CD4-positive, CD25-positive, alpha-beta regulatory T cell (primary cell): ENCODE data around the gene IL31RA. TPM values are rescaled to one million over a fixed set of nuclear protein-coding genes. Genes with fewer than 3 reads are reported as not detected.

Source experiments
- ATAC-seq, 2 donors: fragments of 150-1000 bp; cut with Tn5 transposase; one replicate each; pipeline ENCODE4 v1.10.0; 2021; ENCODE audit warnings: low read depth in 2 of 2, moderate number of reproducible peaks in 2 of 2, moderate library complexity in 1 of 2
- DNase-seq, 3 donors: peaks; one replicate each; pipeline versions ENCODE4 v3.0.0 to v3.0.0-alpha.2; 2012 to 2022; ENCODE audit warnings: mixed read lengths in 1 of 3
- H3K27ac ChIP-seq: one replicate; pipeline ENCODE4 v1.7.0; 2013; ENCODE audit warnings: mild to moderate bottlenecking, low read length; ENCODE audit not compliant: insufficient read depth, poor library complexity, severe bottlenecking
- H3K27me3 ChIP-seq: one replicate; pipeline ENCODE4 v1.7.0; 2013; ENCODE audit warnings: low read length; ENCODE audit not compliant: control insufficient read depth, insufficient read depth
- H3K36me3 ChIP-seq: one replicate; pipeline ENCODE4 v1.7.0; 2013; ENCODE audit warnings: mild to moderate bottlenecking, low read length, moderate library complexity; ENCODE audit not compliant: control insufficient read depth, insufficient read depth
- H3K4me1 ChIP-seq: 2 replicates; pipeline ENCODE4 v1.7.0; 2013; ENCODE audit warnings: mild to moderate bottlenecking, low read length; ENCODE audit not compliant: insufficient read depth, control insufficient read depth, poor library complexity, severe bottlenecking
- H3K4me3 ChIP-seq: one replicate; pipeline ENCODE4 v1.7.0; 2013; ENCODE audit warnings: low read depth, mild to moderate bottlenecking, low read length, moderate library complexity
- H3K9me3 ChIP-seq, 2 experiments: 1 replicate in 1 of 2; 2 replicates in 1 of 2; pipeline ENCODE4 v1.7.0; 2013; ENCODE audit warnings: low read length in 2 of 2, mild to moderate bottlenecking in 1 of 2, moderate library complexity in 1 of 2; ENCODE audit not compliant: control insufficient read depth in 2 of 2
- H3K27ac Mint-ChIP-seq, 3 donors: one replicate each; pipeline ENCODE4 v1.8.0; 2020 to 2022; ENCODE audit warnings: mild to moderate bottlenecking in 3 of 3, mixed read lengths in 3 of 3, moderate library complexity in 2 of 3
- H3K27me3 Mint-ChIP-seq: one replicate; pipeline ENCODE4 v1.8.0; 2022; ENCODE audit warnings: mild to moderate bottlenecking, mixed read lengths
- H3K36me3 Mint-ChIP-seq: one replicate; pipeline ENCODE4 v1.8.0; 2020; ENCODE audit warnings: mixed read lengths
- H3K4me1 Mint-ChIP-seq, 4 donors: one replicate each; pipeline ENCODE4 v1.8.0; 2020 to 2022; ENCODE audit warnings: mixed read lengths in 4 of 4, mild to moderate bottlenecking in 1 of 4
- H3K4me3 Mint-ChIP-seq, 4 donors: one replicate each; pipeline ENCODE4 v1.8.0; 2020 to 2022; ENCODE audit warnings: mild to moderate bottlenecking in 4 of 4, mixed read lengths in 4 of 4, moderate library complexity in 3 of 4
- H3K9me3 Mint-ChIP-seq, 7 donors: one replicate each; pipeline ENCODE4 v1.8.0; 2020 to 2022; ENCODE audit warnings: mixed read lengths in 7 of 7, mild to moderate bottlenecking in 3 of 7, moderate library complexity in 2 of 7
- polyA plus RNA-seq, 4 donors: library from polyadenylated mRNA; unstranded; fragments of 300-500 nt; fragmentation: Illumina TruSeq; gene quantifications; one replicate each; pipeline ENCODE4 v1.2.3, GENCODE V29; 2021
- total RNA-seq: library from RNA; stranded (reverse); gene quantifications from one replicate; pipeline ENCODE4 v1.2.3, GENCODE V29; 2022

The IL31RA gene
- total and polyA plus RNA-seq, 5 donors from 2014 or later = not detected

DNA sequence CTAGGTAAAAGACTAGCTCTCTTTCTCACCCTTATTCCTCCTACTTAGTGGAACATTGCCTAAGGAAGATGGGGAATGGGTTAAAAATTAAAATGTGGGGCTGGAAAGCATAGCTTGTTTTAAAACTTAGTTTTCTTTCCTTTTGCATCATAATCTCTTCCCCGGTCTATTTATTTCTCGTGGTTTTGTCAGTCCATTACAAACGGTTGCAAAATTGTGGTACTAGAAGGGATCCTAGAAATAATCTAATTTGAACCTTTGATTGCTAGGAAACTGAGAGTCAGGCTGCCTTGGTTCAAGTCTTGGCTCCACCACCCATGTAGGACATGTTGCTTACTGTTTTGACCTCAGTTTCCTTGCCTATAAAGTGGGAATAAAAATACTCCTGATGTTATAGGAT, 1.3 kb downstream of the IL31RA start:
- Histone ChIP-seq H3K4me3 (no peak overlapping the region), H3K9me3 (no peaks in the 10 kb centered on the region), H3K4me1 (no peaks in the 10 kb centered on the region), H3K27ac (no peak overlapping the region), H3K27me3 (peaks cover 10% of the 10 kb centered on the region), H3K36me3 (no peaks in the 10 kb centered on the region)
- H3K27ac Mint-ChIP-seq = no peak overlapping the region
- H3K36me3 Mint-ChIP-seq = no peaks in the 10 kb centered on the region
- peaks cover 11 to 24% (median 17%) of the 10 kb centered on the region in 4 donors for H3K4me1 Mint-ChIP-seq
- peaks cover 0 to 5% (median 0%) of the 10 kb centered on the region in 7 donors for H3K9me3 Mint-ChIP-seq
- ATAC-seq (no peak), DNase-seq (no peak)
- peaks cover 43% of the 10 kb centered on the region for H3K27me3 Mint-ChIP-seq
- no peak overlapping the region for H3K4me3 Mint-ChIP-seq

DNA sequence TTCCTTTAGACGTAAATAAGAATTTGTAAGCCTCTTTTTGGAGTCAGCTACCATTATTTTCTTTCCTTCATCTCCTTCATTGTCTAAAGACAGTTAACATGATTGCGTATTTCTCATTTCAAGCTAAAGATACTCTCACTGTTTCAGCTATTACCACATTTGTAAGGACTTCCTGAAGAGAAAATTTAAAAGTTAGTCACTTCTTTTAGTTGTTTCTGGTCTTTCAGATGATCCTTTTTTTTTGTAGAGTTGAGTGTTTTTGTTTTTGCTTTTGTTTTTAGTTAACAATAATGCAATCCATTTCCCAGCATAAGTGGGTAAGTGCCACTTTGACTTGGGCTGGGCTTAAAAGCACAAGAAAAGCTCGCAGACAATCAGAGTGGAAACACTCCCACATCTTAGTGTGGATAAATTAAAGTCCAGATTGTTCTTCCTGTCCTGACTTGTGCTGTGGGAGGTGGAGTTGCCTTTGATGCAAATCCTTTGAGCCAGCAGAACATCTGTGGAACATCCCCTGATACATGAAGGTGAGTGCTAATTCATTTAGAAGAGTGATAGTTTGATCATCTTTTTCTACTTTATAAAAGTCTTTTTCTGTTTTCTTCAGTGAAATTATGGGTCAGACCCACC, 2.0 kb downstream of the IL31RA start:
- Histone ChIP-seq H3K4me3 (no peak overlapping the region), H3K36me3 (no peaks in the 10 kb centered on the region), H3K4me1 (no peaks in the 10 kb centered on the region), H3K9me3 (no peaks in the 10 kb centered on the region), H3K27ac (no peak overlapping the region), H3K27me3 (peaks cover 10% of the 10 kb centered on the region)
- Mint-ChIP-seq H3K4me3 (no peak overlapping the region), H3K27ac (no peak overlapping the region), H3K36me3 (no peaks in the 10 kb centered on the region), H3K27me3 (peaks cover 37% of the 10 kb centered on the region), H3K4me1 (peaks cover 11 to 26% (median 18%) of the 10 kb centered on the region in 4 donors), H3K9me3 (peaks cover 0 to 5% (median 0%) of the 10 kb centered on the region in 7 donors)
- DNase-seq (no peak), ATAC-seq (no peak)

DNA sequence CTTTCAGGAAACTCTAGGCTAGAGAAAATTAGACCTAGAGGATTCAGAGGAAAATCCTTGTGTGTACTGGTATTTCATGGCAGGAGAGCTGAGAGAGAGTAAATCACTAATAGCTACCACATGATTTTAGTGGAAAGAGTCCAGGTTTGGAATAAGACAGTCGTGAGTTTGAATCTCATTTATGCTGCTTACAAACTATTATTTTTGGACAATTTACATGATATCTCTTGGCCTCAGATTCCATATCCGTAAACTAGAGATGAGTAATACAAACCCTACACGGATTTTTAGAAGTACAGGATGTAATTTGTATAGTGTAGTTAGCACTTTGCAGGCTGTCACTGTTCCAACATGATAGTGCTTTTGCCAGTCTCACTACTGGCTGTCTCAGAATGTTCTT, 2.7 kb downstream of the IL31RA start:
- no peak overlapping the region for H3K27ac ChIP-seq
- no peak for DNase-seq
- no peak for ATAC-seq
- Mint-ChIP-seq H3K4me1 (peaks cover 11 to 26% (median 18%) of the 10 kb centered on the region in 4 donors), H3K27me3 (peaks cover 42% of the 10 kb centered on the region), H3K27ac (no peak overlapping the region), H3K36me3 (no peaks in the 10 kb centered on the region), H3K9me3 (peaks cover 0 to 4% (median 0%) of the 10 kb centered on the region in 7 donors), H3K4me3 (no peak overlapping the region)
- no peaks in the 10 kb centered on the region for H3K4me1 ChIP-seq
- peaks cover 10% of the 10 kb centered on the region for H3K27me3 ChIP-seq
- H3K4me3 ChIP-seq = no peak overlapping the region
- no peaks in the 10 kb centered on the region for H3K36me3 ChIP-seq
- no peaks in the 10 kb centered on the region for H3K9me3 ChIP-seq

DNA sequence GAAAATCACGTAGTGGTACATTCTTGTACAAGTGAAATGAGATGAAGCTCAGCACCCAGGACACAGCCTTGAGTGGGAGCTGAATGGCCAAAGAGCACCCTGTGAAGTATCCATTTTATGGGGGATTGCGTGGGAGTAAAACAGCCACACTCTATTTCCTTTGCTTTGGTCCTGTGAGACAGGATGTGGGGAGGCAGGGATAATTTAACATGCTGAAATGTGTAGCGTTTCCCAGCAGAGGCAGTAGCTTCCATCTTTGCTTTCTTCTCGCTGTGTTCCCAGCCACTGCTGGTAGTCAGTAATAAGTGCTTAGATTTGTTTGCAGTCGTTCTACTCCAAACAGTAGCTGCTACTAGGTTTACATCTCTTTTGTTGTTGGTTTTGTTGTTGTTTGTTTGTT, 4.4 kb downstream of the IL31RA start:
- DNase-seq = peak in 1 of 3 donors; percentile 33
- Histone ChIP-seq H3K9me3 (no peaks in the 10 kb centered on the region), H3K36me3 (no peaks in the 10 kb centered on the region), H3K4me3 (no peak overlapping the region), H3K27me3 (peaks cover 10% of the 10 kb centered on the region), H3K4me1 (no peaks in the 10 kb centered on the region), H3K27ac (no peak overlapping the region)
- H3K4me3 Mint-ChIP-seq = no peak overlapping the region
- peak in 1 of 2 donors; percentile 34 for ATAC-seq
- peaks cover 38% of the 10 kb centered on the region for H3K27me3 Mint-ChIP-seq
- H3K36me3 Mint-ChIP-seq = no peaks in the 10 kb centered on the region
- peaks cover 0 to 2% (median 0%) of the 10 kb centered on the region in 7 donors for H3K9me3 Mint-ChIP-seq
- H3K4me1 Mint-ChIP-seq = peaks cover 11 to 26% (median 18%) of the 10 kb centered on the region in 4 donors
- H3K27ac Mint-ChIP-seq = peak overlapping the region in 1 of 3 donors; percentile 21

DNA sequence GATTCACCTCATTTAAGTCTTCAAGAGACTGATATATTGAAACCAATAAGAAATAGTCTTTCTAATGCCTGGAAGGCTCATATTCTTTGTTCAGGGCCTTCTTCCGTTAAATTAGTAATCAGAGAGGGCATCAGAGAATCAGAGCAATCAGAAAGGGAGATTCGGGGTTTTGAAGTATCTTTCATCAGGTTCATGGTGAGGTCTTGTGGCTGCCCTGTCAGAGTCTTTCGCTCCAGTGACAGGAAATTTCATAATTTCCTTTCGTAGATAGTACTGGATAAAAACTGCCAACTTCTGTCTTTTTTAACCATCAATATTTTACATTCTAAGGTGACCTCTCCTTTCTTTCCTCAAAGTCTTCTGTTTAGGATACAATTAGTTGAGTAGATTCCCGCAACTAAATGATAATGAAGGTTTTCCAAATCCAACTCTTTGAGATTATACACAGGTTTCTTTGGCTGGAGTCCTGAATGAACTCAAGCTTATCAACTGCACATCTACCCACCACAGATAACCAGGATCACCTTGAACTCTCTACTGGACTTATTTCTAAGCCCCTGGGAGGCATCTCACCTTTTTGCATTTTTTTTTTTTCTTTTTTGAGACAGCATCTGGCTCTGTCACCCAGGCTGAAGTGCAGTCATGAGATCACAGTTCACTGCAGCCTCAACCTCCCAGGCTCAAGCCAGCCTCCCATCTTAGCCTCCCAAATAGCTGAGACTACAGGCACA, 5.5 kb downstream of the IL31RA start:
- Histone ChIP-seq H3K9me3 (no peaks in the 10 kb centered on the region), H3K4me3 (no peak overlapping the region), H3K4me1 (no peaks in the 10 kb centered on the region), H3K27ac (no peak overlapping the region), H3K27me3 (peaks cover 4% of the 10 kb centered on the region), H3K36me3 (no peaks in the 10 kb centered on the region)
- H3K27ac Mint-ChIP-seq = no peak overlapping the region
- peaks cover 29% of the 10 kb centered on the region for H3K27me3 Mint-ChIP-seq
- peaks cover 0 to 6% (median 0%) of the 10 kb centered on the region in 7 donors for H3K9me3 Mint-ChIP-seq
- peaks cover 11 to 26% (median 18%) of the 10 kb centered on the region in 4 donors for H3K4me1 Mint-ChIP-seq
- peak overlapping the region in 1 of 4 donors; percentile 10 for H3K4me3 Mint-ChIP-seq
- ATAC-seq = peak; percentile 42 to 52
- no peaks in the 10 kb centered on the region for H3K36me3 Mint-ChIP-seq
- DNase-seq = peak in 2 of 3 donors; percentile 1 to 48

DNA sequence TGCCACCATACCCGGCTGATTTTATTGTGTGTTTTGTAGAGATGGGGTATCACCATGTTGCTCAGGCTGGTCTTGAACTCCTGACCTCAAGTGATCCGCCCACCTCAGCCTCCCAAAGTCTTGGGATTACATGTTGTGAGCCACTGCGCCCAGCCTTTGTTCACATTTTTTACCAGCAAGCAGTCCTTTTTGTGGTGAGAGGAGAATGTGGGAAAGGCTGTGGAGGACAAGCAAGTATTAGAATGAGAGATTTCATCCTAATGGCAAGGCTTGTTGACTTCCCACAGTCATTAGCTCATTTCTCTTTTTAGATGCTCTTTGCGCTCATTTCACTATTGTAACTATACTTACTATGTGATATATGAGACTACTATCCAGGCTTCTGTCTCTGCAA, 6.1 kb downstream of the IL31RA start:
- Mint-ChIP-seq H3K9me3 (peaks cover 0 to 6% (median 0%) of the 10 kb centered on the region in 7 donors), H3K4me1 (peaks cover 11 to 26% (median 18%) of the 10 kb centered on the region in 4 donors), H3K27me3 (peaks cover 26% of the 10 kb centered on the region), H3K4me3 (no peak overlapping the region), H3K36me3 (no peaks in the 10 kb centered on the region), H3K27ac (no peak overlapping the region)
- DNase-seq = no peak
- Histone ChIP-seq H3K36me3 (no peaks in the 10 kb centered on the region), H3K9me3 (no peaks in the 10 kb centered on the region), H3K4me3 (no peak overlapping the region), H3K27me3 (peaks cover 4% of the 10 kb centered on the region), H3K4me1 (no peaks in the 10 kb centered on the region), H3K27ac (no peak overlapping the region)
- ATAC-seq = no peak

DNA sequence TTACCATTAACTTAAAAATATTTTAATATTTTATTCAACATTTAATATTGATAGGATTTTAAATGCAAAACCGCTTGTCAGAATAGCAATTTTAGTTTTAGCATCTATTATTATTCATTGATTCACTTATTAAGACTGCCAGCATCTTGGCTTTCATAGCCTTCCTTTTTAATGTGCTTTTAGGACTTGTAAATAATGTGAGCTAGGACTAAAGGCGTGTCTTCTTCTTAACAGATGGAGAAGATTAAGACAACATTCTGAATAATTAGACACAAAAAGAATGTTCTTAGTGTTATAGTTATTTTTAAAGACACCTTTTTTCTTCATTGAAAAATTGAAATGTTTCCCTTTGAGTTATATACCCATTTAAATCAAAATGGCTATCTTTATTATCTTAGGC, 6.9 kb downstream of the IL31RA start:
- no peak overlapping the region for H3K27ac Mint-ChIP-seq
- Histone ChIP-seq H3K4me3 (no peak overlapping the region), H3K27ac (no peak overlapping the region), H3K27me3 (peaks cover 3% of the 10 kb centered on the region), H3K9me3 (no peaks in the 10 kb centered on the region), H3K36me3 (no peaks in the 10 kb centered on the region), H3K4me1 (no peaks in the 10 kb centered on the region)
- H3K27me3 Mint-ChIP-seq = peaks cover 23% of the 10 kb centered on the region
- H3K4me3 Mint-ChIP-seq = no peak overlapping the region
- no peak for ATAC-seq
- DNase-seq = no peak
- no peaks in the 10 kb centered on the region for H3K36me3 Mint-ChIP-seq
- H3K4me1 Mint-ChIP-seq = peaks cover 11 to 26% (median 18%) of the 10 kb centered on the region in 4 donors
- peaks cover 0 to 6% (median 0%) of the 10 kb centered on the region in 7 donors for H3K9me3 Mint-ChIP-seq
